SK-N-SH (cell line): ENCODE data around the gene RSRC1. TPM values are rescaled to one million over a fixed set of nuclear protein-coding genes. Genes with fewer than 3 reads are reported as not detected.

Source experiments
- CTCF ChIA-PET: fragments of 300-600, 350-600 bp; formaldehyde crosslinking; extraction: SDS; loops from one replicate; lab custom pipeline; 2021; lab: Yijun Ruan, JAX
- POLR2A ChIA-PET: fragments of 350-600 bp; sonication (Branson Sonifier 250); formaldehyde crosslinking; extraction: SDS; loops from one replicate; lab custom pipeline; 2020; ENCODE audit warnings: antibody characterized with exemption, inconsistent platforms; lab: Yijun Ruan, JAX
- DNase-seq: peaks from one replicate; pipeline ENCODE4 v3.0.0; 2012
- H2AFZ ChIP-seq: fragments of 200-600 bp; sonication (generic); 2 replicates; pipeline ENCODE4 v1.8.1; 2016; ENCODE audit warnings: antibody characterized with exemption, mild to moderate bottlenecking, low read depth
- H3F3A ChIP-seq: fragments of 200-600 bp; sonication (generic); replicated peaks from 2 replicates; pipeline ENCODE3; 2016; ENCODE audit warnings: antibody characterized with exemption, mild to moderate bottlenecking; ENCODE audit not compliant: insufficient read depth
- H3K27ac ChIP-seq, 2 experiments: fragments of 200-500 bp in 1 of 2; fragments of 200-600 bp in 1 of 2; sonication (Bioruptor generic) in 1 of 2; sonication (generic), shearing (Covaris generic) in 1 of 2; 2 replicates each; pipeline versions ENCODE4 v1.5.1 to v1.6.1; 2014 to 2016; ENCODE audit warnings: low read depth in 2 of 2, inconsistent platforms in 1 of 2, low read length in 1 of 2, mild to moderate bottlenecking in 1 of 2, mixed read lengths in 1 of 2
- H3K27me3 ChIP-seq: fragments of 200-600 bp; sonication (generic), shearing (Covaris generic); 2 replicates; pipeline ENCODE4 v1.6.1; 2016; ENCODE audit warnings: mixed run types; ENCODE audit not compliant: insufficient read depth
- H3K36me3 ChIP-seq, 2 experiments: fragments of 200-500 bp in 1 of 2; fragments of 200-600 bp in 1 of 2; sonication (Bioruptor generic) in 1 of 2; sonication (generic) in 1 of 2; replicated peaks in 1 of 2; 2 replicates each; pipeline versions ENCODE3 to v1.5.1; 2014 to 2016; ENCODE audit warnings: low read length in 1 of 2, mild to moderate bottlenecking in 1 of 2; ENCODE audit not compliant: insufficient read depth in 2 of 2, control insufficient read depth in 1 of 2
- H3K4me1 ChIP-seq, 2 experiments: fragments of 200-500 bp in 1 of 2; fragments of 200-600 bp in 1 of 2; sonication (Bioruptor generic) in 1 of 2; sonication (generic), shearing (Covaris generic) in 1 of 2; 2 replicates each; pipeline versions ENCODE4 v1.5.1 to v1.6.1; 2014 to 2016; ENCODE audit warnings: low read depth in 1 of 2, low read length in 1 of 2, mixed run types in 1 of 2; ENCODE audit not compliant: insufficient read depth in 2 of 2, control insufficient read depth in 1 of 2
- H3K4me2 ChIP-seq: fragments of 200-600 bp; sonication (generic), shearing (Covaris generic); 2 replicates; pipeline ENCODE4 v1.6.1; 2017; ENCODE audit warnings: mixed run types
- H3K4me3 ChIP-seq, 2 experiments: fragments of 200-500 bp in 1 of 2; fragments of 200-600 bp in 1 of 2; sonication (Bioruptor generic) in 1 of 2; sonication (generic), shearing (Covaris generic) in 1 of 2; 2 replicates each; pipeline versions ENCODE4 v1.5.1 to v1.8.1; 2014 to 2016; ENCODE audit warnings: low read depth in 2 of 2, inconsistent platforms in 1 of 2, low read length in 1 of 2, mild to moderate bottlenecking in 1 of 2, mixed read lengths in 1 of 2, moderate library complexity in 1 of 2
- H3K79me2 ChIP-seq: fragments of 200-600 bp; sonication (generic); 2 replicates; pipeline ENCODE4 v1.8.1; 2017; ENCODE audit warnings: mild to moderate bottlenecking; ENCODE audit not compliant: insufficient read depth
- H3K9ac ChIP-seq: fragments of 200-600 bp; sonication (generic); 2 replicates; pipeline ENCODE4 v1.6.1; 2017; ENCODE audit warnings: mixed run types
- H3K9me2 ChIP-seq: fragments of 200-600 bp; sonication (generic); 2 replicates; pipeline ENCODE4 v1.6.1; 2017; ENCODE audit warnings: mixed run types
- H3K9me3 ChIP-seq: fragments of 200-600 bp; sonication (generic); 2 replicates; pipeline ENCODE4 v1.6.1; 2017; ENCODE audit warnings: mixed run types, mild to moderate bottlenecking, moderate library complexity
- H4K20me1 ChIP-seq: fragments of 200-600 bp; sonication (generic); 2 replicates; pipeline ENCODE4 v1.6.1; 2017; ENCODE audit warnings: mild to moderate bottlenecking, mixed run types; ENCODE audit not compliant: insufficient read depth
- GABPA ChIP-seq: IDR thresholded peaks from 2 replicates; pipeline ENCODE4 v1.4.0; 2012; ENCODE audit warnings: low read depth, mild to moderate bottlenecking
- MEF2A ChIP-seq: IDR thresholded peaks from 2 replicates; pipeline ENCODE4 v1.4.0; 2012; ENCODE audit warnings: low read depth, borderline replicate concordance
- NFIC ChIP-seq: IDR thresholded peaks from 2 replicates; pipeline ENCODE4 v1.4.0; 2012; ENCODE audit warnings: borderline replicate concordance
- RAD21 ChIP-seq: IDR thresholded peaks from 2 replicates; pipeline ENCODE4 v1.6.1; 2012; ENCODE audit warnings: mild to moderate bottlenecking, low read length
- SMC3 ChIP-seq: IDR thresholded peaks from 2 replicates; pipeline ENCODE4 v1.6.1; 2012; ENCODE audit warnings: low read depth, low read length, improper control_type of control experiment
- WGBS: methylation state at CpG from one replicate; pipeline ENCODE4 v1.1.6; 2017; ENCODE audit warnings: low lambda C conversion rate; 5-methylcytosine and 5-hydroxymethylcytosine counted together
- polyA plus RNA-seq, 3 experiments: library from polyadenylated mRNA; depleted of rRNA; stranded (reverse); fragments of >200 nt; gene quantifications; 2 replicates each; pipeline ENCODE4 v1.2.3, GENCODE V29; 2012
- TF ChIP-seq, protein P1 (sequence below): IDR thresholded peaks from 2 replicates; pipeline ENCODE4 v1.4.0; 2012; ENCODE audit warnings: low read depth, borderline replicate concordance
- TF ChIP-seq, protein P2 (sequence below): IDR thresholded peaks from 2 replicates; pipeline ENCODE4 v1.4.0; 2012; ENCODE audit warnings: low read depth, borderline replicate concordance

Gene RSRC1
- polyA plus RNA-seq, 1 of the 3 experiments (the other 2 are of a cell fraction) = 4.5 TPM

DNA sequence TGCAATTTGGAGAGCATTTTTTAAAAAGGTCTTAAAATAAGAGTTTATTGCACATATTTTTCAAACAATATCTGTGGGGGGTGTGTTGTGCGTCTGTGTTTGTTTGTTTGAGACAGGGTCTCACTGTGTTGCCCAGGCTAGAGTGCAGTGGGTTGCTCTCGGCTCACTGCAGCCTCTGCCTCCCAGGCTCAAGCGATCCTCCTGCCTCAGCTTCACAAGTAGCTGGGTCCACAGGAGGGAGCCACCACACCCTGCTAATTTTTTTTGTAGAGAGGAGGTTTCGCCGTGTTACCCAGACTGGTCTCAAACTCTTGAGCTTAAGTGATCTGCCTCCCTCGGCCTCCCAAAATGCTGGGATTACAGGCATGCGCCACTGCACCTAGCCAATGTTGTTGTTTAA is 463.8 kb downstream of the RSRC1 start:
- 92% methylated on average over 7 of the region's 7 CpGs for WGBS
- TF ChIP-seq NFIC (no peak), MEF2A (no peak)
- TF ChIP-seq, protein P1, sequence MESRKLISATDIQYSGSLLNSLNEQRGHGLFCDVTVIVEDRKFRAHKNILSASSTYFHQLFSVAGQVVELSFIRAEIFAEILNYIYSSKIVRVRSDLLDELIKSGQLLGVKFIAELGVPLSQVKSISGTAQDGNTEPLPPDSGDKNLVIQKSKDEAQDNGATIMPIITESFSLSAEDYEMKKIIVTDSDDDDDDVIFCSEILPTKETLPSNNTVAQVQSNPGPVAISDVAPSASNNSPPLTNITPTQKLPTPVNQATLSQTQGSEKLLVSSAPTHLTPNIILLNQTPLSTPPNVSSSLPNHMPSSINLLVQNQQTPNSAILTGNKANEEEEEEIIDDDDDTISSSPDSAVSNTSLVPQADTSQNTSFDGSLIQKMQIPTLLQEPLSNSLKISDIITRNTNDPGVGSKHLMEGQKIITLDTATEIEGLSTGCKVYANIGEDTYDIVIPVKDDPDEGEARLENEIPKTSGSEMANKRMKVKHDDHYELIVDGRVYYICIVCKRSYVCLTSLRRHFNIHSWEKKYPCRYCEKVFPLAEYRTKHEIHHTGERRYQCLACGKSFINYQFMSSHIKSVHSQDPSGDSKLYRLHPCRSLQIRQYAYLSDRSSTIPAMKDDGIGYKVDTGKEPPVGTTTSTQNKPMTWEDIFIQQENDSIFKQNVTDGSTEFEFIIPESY = no peak
- TF ChIP-seq, all 33 proteins: peak for 0
- Histone ChIP-seq H3K27ac (no peak overlapping the region), H3K4me3 (no peak overlapping the region), H3K79me2 (0 out of 2 replicates have a peak, but pooled peaks cover 4% of the 10 kb centered on the region), H3K4me1 (peaks cover 0 to 11% of the 10 kb centered on the region in 2 experiments; a peak in 2 of 4 replicates), H4K20me1 (no peaks in the 10 kb centered on the region), H3K9me3 (no peaks in the 10 kb centered on the region), H3K36me3 (no peaks in the 10 kb centered on the region), H3F3A (no peaks in the 10 kb centered on the region), H3K4me2 (no peak overlapping the region), H3K27me3 (no peaks in the 10 kb centered on the region), H3K9me2 (no peaks in the 10 kb centered on the region), H3K9ac (no peak overlapping the region), H2AFZ (no peak overlapping the region)
- CTCF ChIA-PET = interaction anchor here (0.9 to 1.6 kb wide), 2 partner anchors 13 to 71 kb away, joined by 3 to 4 read pairs; partner anchors contain the start of gene GFM1
- POLR2A ChIA-PET = no interaction called here
- DNase-seq = no peak

- H3F3A ChIP-seq = no peaks in the 10 kb centered on the region
- H4K20me1 ChIP-seq = no peaks in the 10 kb centered on the region
- TF ChIP-seq GABPA (no peak), SMC3 (no peak), RAD21 (no peak)
- TF ChIP-seq, protein P1 = no peak
- TF ChIP-seq, protein P2, sequence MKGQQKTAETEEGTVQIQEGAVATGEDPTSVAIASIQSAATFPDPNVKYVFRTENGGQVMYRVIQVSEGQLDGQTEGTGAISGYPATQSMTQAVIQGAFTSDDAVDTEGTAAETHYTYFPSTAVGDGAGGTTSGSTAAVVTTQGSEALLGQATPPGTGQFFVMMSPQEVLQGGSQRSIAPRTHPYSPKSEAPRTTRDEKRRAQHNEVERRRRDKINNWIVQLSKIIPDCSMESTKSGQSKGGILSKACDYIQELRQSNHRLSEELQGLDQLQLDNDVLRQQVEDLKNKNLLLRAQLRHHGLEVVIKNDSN = no peak
- no peak for DNase-seq
- ChIA-PET CTCF (interaction anchor here (1.6 kb wide), 1 partner anchor 70 kb away, joined by 4 read pairs; the partner anchor contains the start of gene GFM1), POLR2A (no interaction called here)
- H3K27ac ChIP-seq = no peak overlapping the region
- no peak overlapping the region for H2AFZ ChIP-seq
- H3K9me2 ChIP-seq = no peaks in the 10 kb centered on the region
- no peaks in the 10 kb centered on the region for H3K36me3 ChIP-seq
- WGBS = 81% methylated on average over 1 of the region's 1 CpG
- no peak overlapping the region for H3K4me2 ChIP-seq
- peaks cover 0 to 11% of the 10 kb centered on the region in 2 experiments; a peak in 2 of 4 replicates for H3K4me1 ChIP-seq
- no peak overlapping the region for H3K4me3 ChIP-seq
- H3K9me3 ChIP-seq = no peaks in the 10 kb centered on the region
- H3K79me2 ChIP-seq = 0 out of 2 replicates have a peak, but pooled peaks cover 4% of the 10 kb centered on the region
- H3K27me3 ChIP-seq = no peaks in the 10 kb centered on the region
- no peak overlapping the region for H3K9ac ChIP-seq
Measured at GRCh38 chr3:158574646-158575045, 464.8 kb downstream of the RSRC1 start.
